Measurements from ENCODE around the gene EDIL3.

EDIL3 gene

DNA sequence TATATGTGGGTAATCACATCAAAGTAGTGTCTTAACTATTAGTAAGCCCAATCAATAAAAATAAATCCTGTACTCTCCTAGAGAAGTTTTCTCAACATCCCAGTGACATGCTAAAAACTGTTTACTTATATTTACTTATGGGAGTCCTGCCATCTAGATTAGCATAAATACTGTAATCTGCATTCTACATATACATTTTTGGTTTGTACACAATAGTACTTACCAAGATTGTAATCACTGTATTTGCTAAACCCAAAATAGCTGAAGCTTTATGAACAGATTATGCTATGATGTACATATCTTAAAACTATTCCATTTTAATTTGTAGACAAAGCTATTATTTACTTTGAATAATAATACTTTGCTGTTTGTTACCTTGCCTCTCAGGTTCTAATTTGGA is 105.4 kb downstream of the EDIL3 start:
- no peak for TF ChIP-seq FOXP2 (optimal IDR thresholded peaks at IDR 0.05; ENCODE audit: borderline replicate concordance, extremely low read depth, extremely low read length, insufficient read depth)
- TF ChIP-seq SIN3A (IDR thresholded peaks at IDR 0.05; ENCODE audit: borderline replicate concordance, insufficient read depth, low read length), result no peak
- TF ChIP-seq, protein P1, sequence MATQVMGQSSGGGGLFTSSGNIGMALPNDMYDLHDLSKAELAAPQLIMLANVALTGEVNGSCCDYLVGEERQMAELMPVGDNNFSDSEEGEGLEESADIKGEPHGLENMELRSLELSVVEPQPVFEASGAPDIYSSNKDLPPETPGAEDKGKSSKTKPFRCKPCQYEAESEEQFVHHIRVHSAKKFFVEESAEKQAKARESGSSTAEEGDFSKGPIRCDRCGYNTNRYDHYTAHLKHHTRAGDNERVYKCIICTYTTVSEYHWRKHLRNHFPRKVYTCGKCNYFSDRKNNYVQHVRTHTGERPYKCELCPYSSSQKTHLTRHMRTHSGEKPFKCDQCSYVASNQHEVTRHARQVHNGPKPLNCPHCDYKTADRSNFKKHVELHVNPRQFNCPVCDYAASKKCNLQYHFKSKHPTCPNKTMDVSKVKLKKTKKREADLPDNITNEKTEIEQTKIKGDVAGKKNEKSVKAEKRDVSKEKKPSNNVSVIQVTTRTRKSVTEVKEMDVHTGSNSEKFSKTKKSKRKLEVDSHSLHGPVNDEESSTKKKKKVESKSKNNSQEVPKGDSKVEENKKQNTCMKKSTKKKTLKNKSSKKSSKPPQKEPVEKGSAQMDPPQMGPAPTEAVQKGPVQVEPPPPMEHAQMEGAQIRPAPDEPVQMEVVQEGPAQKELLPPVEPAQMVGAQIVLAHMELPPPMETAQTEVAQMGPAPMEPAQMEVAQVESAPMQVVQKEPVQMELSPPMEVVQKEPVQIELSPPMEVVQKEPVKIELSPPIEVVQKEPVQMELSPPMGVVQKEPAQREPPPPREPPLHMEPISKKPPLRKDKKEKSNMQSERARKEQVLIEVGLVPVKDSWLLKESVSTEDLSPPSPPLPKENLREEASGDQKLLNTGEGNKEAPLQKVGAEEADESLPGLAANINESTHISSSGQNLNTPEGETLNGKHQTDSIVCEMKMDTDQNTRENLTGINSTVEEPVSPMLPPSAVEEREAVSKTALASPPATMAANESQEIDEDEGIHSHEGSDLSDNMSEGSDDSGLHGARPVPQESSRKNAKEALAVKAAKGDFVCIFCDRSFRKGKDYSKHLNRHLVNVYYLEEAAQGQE (IDR thresholded peaks at IDR 0.05; ENCODE audit: insufficient read depth in 1 of 2, low read depth in 2 of 2, low read length in 2 of 2), result no peak
- no peak for TF ChIP-seq POLR2AphosphoS5 (IDR thresholded peaks at IDR 0.05; ENCODE audit: low read depth, low read length)
- TF ChIP-seq TAF1 (IDR thresholded peaks at IDR 0.05; ENCODE audit: borderline replicate concordance, insufficient read depth, low read length), result no peak

DNA sequence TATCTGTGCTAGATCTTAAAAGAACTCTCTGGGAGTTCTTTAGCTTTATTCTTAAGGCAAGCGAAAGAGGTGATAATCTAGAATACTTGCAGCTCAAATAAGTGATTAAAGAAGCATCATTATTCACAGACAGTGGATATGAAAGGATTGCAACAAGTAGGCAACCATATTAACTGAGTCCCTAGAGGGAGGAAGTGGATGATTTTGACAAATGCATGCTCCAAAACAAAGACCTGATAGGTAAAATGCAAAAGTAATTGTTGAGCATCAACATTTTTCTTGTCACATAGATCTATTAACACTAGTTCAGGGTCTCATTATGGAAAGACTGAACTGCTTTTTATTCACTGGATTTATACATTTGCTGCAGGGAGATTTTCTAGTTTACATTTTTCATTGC is 109.1 kb downstream of the EDIL3 start:
- TF ChIP-seq FOXP2 (optimal IDR thresholded peaks at IDR 0.05; ENCODE audit: borderline replicate concordance, extremely low read depth, extremely low read length, insufficient read depth) (no peak), SIN3A (IDR thresholded peaks at IDR 0.05; ENCODE audit: borderline replicate concordance, insufficient read depth, low read length) (no peak), POLR2AphosphoS5 (IDR thresholded peaks at IDR 0.05; ENCODE audit: low read depth, low read length) (no peak), TAF1 (IDR thresholded peaks at IDR 0.05; ENCODE audit: borderline replicate concordance, insufficient read depth, low read length) (no peak)
- TF ChIP-seq, protein P1 (IDR thresholded peaks at IDR 0.05; ENCODE audit: insufficient read depth in 1 of 2, low read depth in 2 of 2, low read length in 2 of 2), result no peak

DNA sequence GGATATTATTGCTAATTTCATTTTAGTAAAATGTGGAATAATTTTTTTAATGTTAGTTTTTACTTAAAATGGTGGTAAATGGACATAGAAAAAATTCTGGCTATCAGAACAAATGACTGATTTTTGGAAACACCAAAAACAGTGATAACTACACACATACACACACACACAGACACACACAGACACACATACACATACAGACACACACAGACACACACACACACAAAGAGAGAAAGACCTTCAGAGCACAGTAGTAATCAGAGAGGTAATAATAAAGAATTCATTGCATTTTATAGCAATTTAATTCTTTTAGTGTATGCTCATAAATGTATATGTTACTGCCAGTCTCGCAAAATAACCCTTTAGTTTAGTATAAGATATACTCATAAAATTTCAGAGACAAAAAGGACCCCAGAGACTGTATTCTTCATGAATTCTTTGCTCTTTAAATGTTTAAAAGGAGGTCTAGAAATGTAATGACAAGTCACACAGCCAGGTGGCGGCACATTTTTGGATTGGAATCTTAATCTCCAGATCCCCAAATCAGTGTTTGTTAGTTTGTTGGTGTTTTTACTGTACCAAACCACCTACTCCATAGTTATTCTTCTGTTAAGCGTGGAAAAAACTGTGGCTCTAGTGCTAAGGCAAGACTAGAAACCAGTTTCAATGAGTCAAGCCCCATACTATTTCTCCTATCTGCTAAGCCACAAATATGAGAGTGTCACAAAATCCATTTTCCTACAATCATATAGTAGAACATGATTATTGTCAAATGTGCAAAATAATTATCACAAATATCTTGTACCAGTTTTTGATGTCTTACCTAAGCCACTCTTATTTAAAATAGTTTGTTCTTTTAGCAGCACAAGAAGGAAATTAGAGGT is 109.9 kb downstream of the EDIL3 start:
- TF ChIP-seq POLR2AphosphoS5 (IDR thresholded peaks at IDR 0.05; ENCODE audit: low read depth, low read length) (no peak), TAF1 (IDR thresholded peaks at IDR 0.05; ENCODE audit: borderline replicate concordance, insufficient read depth, low read length) (no peak)
- TF ChIP-seq, protein P1 (IDR thresholded peaks at IDR 0.05; ENCODE audit: insufficient read depth in 1 of 2, low read depth in 2 of 2, low read length in 2 of 2), result no peak

DNA sequence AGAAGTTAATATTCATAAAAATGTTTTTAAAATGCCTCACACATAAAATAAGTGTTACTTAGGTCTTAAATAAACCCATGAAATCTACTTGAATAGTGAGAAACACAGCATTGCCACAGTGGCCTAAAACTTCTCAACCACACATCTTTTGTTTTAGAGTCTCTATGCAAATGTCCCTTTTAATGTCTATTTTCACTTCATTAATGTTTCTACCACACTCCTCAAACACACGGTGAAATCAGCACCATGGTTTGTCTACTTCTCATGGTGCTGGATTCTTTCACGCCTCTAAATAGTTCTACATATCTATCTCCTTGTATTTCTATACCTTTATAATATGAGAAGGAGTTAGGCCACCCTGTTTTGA is 111.2 kb downstream of the EDIL3 start:
- TF ChIP-seq SIN3A (IDR thresholded peaks at IDR 0.05; ENCODE audit: borderline replicate concordance, insufficient read depth, low read length), result no peak
- TF ChIP-seq, protein P1 (IDR thresholded peaks at IDR 0.05; ENCODE audit: insufficient read depth in 1 of 2, low read depth in 2 of 2, low read length in 2 of 2), result no peak
- no peak for TF ChIP-seq TAF1 (IDR thresholded peaks at IDR 0.05; ENCODE audit: borderline replicate concordance, insufficient read depth, low read length)
- no peak for TF ChIP-seq FOXP2 (optimal IDR thresholded peaks at IDR 0.05; ENCODE audit: borderline replicate concordance, extremely low read depth, extremely low read length, insufficient read depth)
- no peak for TF ChIP-seq POLR2AphosphoS5 (IDR thresholded peaks at IDR 0.05; ENCODE audit: low read depth, low read length)

All from PFSK-1 (cell line).